ENCODE measurements around the gene AZU1. TPM values are rescaled to one million over a fixed set of nuclear protein-coding genes. Genes with fewer than 3 reads are reported as not detected.
"Not testable (repeated sequence)": the region's sequence is repeated elsewhere in the genome, so short reads cannot be mapped to it uniquely, and the experiment has no call there.

The AZU1 gene
- total and polyA plus RNA-seq, 9 donors = 0.18 to 6.5 (median 2.2) TPM

GRCh38 chr19:831407-832369 is 4.1 kb downstream of the AZU1 start:
- peaks cover 46% of the 10 kb centered on the region for H3K27me3 ChIP-seq (ENCODE audit: control insufficient read depth, insufficient read depth, low read length)
- no peaks in the 10 kb centered on the region for H3K36me3 ChIP-seq (ENCODE audit: control insufficient read depth, insufficient read depth, low read length)
- no peak overlapping the region for H3K4me3 ChIP-seq (ENCODE audit: low read length)
- H3K27ac ChIP-seq (ENCODE audit: low read length) = no peak overlapping the region
- no peaks in the 10 kb centered on the region for H3K4me1 ChIP-seq (ENCODE audit: control insufficient read depth, insufficient read depth, low read length)
- DNase-seq = no peak
- WGBS (ENCODE audit: insufficient coverage) = 46% methylated on average over 22 of the region's 38 CpGs
- no peaks in the 10 kb centered on the region for H3K9me3 ChIP-seq (replicated peaks; ENCODE audit: control insufficient read depth, low read depth, low read length)

DNA sequence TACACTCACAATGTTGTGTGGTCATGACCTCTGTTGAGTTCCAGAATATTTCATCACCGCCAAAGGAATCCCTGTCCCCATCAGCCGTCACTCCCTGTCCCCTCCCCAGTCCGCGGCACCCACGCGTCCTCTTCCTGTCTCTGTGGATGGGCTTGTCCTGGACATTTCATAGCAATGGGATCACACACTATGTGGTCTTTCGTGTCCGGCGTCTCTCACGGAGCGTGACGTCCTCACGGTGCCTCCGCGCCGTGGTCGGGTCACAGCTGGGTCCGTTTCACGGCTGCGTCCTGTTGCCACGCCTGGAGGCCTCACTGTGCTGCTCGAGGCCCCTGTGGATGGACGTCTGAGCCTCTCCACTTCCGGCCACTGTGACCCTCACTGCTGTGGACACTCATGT is 6.6 kb downstream of the AZU1 start:
- H3K4me1 ChIP-seq (ENCODE audit: control insufficient read depth, insufficient read depth, low read length) = peaks cover 3% of the 10 kb centered on the region
- no peak for DNase-seq
- no peaks in the 10 kb centered on the region for H3K36me3 ChIP-seq (ENCODE audit: control insufficient read depth, insufficient read depth, low read length)
- WGBS (ENCODE audit: insufficient coverage) = 58% methylated on average over 19 of the region's 24 CpGs
- no peaks in the 10 kb centered on the region for H3K9me3 ChIP-seq (replicated peaks; ENCODE audit: control insufficient read depth, low read depth, low read length)
- no peak overlapping the region for H3K27ac ChIP-seq (ENCODE audit: low read length)
- H3K27me3 ChIP-seq (ENCODE audit: control insufficient read depth, insufficient read depth, low read length) = peaks cover 58% of the 10 kb centered on the region
- no peak overlapping the region for H3K4me3 ChIP-seq (ENCODE audit: low read length)

GRCh38 chr19:835210-835810 is 7.7 kb downstream of the AZU1 start:
- WGBS (ENCODE audit: insufficient coverage) = 54% methylated on average over 29 of the region's 36 CpGs
- Histone ChIP-seq H3K36me3 (ENCODE audit: control insufficient read depth, insufficient read depth, low read length) (no peaks in the 10 kb centered on the region), H3K27ac (ENCODE audit: low read length) (no peak overlapping the region), H3K9me3 (replicated peaks; ENCODE audit: control insufficient read depth, low read depth, low read length) (no peaks in the 10 kb centered on the region), H3K27me3 (ENCODE audit: control insufficient read depth, insufficient read depth, low read length) (peaks cover 57% of the 10 kb centered on the region), H3K4me3 (ENCODE audit: low read length) (no peak overlapping the region), H3K4me1 (ENCODE audit: control insufficient read depth, insufficient read depth, low read length) (peaks cover 8% of the 10 kb centered on the region)
- DNase-seq = peak; percentile 24

DNA sequence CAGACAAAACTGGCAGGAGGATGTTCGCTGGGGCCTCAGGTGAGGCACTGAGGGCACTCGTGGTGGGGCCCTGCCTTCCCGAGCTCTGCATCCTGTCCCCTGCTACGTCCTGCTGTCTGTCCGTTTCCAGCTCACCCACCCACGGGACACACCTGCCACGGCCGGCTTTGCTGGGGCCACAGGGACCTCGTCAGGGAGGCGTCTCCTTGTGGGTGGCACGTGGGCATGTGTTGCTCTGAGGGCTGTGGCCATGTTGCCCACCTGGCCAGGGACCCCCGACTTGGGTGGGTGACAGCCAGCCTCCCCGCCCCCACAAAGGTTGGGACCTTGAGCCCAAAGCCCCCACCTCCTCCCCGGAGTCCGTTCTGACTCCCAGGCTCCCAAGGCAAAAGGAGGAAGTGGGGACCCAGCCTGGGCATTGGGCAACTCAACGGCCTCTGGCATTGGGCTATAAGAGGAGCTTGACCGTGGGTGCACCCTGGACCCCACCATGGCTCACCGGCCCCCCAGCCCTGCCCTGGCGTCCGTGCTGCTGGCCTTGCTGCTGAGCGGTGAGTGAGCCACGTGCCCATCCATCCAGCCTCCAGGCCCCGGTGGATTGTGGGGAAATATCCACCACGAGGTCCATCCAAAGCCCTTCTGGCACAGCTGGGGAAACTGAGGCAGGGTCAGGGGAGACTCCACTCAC is 13.0 kb downstream of the AZU1 start, which contains the start of gene PRTN3:
TSS of gene PRTN3 (plus strand) at position 481 of the 688 bp plus-strand sequence. CDS start at position 491, 10 bp downstream.
- no peak for DNase-seq
- Histone ChIP-seq H3K27me3 (ENCODE audit: control insufficient read depth, insufficient read depth, low read length) (peaks cover 61% of the 10 kb centered on the region), H3K27ac (ENCODE audit: low read length) (no peak within 1 kb of the TSS), H3K36me3 (ENCODE audit: control insufficient read depth, insufficient read depth, low read length) (no peaks in the 10 kb centered on the region), H3K4me3 (ENCODE audit: low read length) (no peak within 1 kb of the TSS), H3K9me3 (replicated peaks; ENCODE audit: control insufficient read depth, low read depth, low read length) (no peaks in the 10 kb centered on the region), H3K4me1 (ENCODE audit: control insufficient read depth, insufficient read depth, low read length) (peaks cover 15% of the 10 kb centered on the region)
- WGBS (ENCODE audit: insufficient coverage) = 54% methylated on average over 19 of the region's 24 CpGs

DNA sequence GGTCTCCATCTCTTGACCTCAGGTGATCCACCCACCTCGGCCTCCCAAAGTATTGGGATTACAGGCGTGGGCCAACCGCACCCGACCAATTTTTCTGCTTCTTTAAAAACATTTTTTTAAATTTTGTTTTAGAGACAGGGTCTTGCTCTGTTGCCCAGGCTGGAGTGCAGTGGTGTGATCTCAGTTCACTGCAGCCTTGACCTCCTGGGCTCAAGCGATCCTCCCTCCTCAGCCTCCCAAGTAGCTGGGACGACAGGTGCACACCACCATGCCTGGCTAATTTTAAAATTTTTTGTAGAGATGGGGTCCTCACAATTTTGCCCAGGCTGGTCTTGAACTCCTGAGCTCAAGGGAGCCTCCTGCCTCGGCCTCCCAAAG is 15.2 kb downstream of the AZU1 start:
- WGBS (ENCODE audit: insufficient coverage) = 62% methylated on average over 1 of the region's 7 CpGs
- not testable (repeated sequence) for H3K9me3 ChIP-seq (replicated peaks; ENCODE audit: control insufficient read depth, low read depth, low read length); DNase-seq; H3K4me3 ChIP-seq (ENCODE audit: low read length); H3K36me3 ChIP-seq (ENCODE audit: control insufficient read depth, insufficient read depth, low read length); H3K27ac ChIP-seq (ENCODE audit: low read length)
- peaks cover 19% of the 10 kb centered on the region for H3K4me1 ChIP-seq (ENCODE audit: control insufficient read depth, insufficient read depth, low read length)
- peaks cover 67% of the 10 kb centered on the region for H3K27me3 ChIP-seq (ENCODE audit: control insufficient read depth, insufficient read depth, low read length)

- DNase-seq = peak; percentile 10
- Histone ChIP-seq H3K4me3 (ENCODE audit: low read length) (no peak overlapping the region), H3K27me3 (ENCODE audit: control insufficient read depth, insufficient read depth, low read length) (peaks cover 70% of the 10 kb centered on the region), H3K27ac (ENCODE audit: low read length) (no peak overlapping the region), H3K9me3 (replicated peaks; ENCODE audit: control insufficient read depth, low read depth, low read length) (no peaks in the 10 kb centered on the region), H3K4me1 (ENCODE audit: control insufficient read depth, insufficient read depth, low read length) (peaks cover 25% of the 10 kb centered on the region), H3K36me3 (ENCODE audit: control insufficient read depth, insufficient read depth, low read length) (no peaks in the 10 kb centered on the region)
- 3% methylated on average over 46 of the region's 46 CpGs for WGBS (ENCODE audit: insufficient coverage)
Observed at GRCh38 chr19:843180-843835, 15.7 kb downstream of the AZU1 start.

- peak; percentile 5 for DNase-seq
- H3K27ac ChIP-seq (ENCODE audit: low read length) = no peak overlapping the region
- peaks cover 25% of the 10 kb centered on the region for H3K4me1 ChIP-seq (ENCODE audit: control insufficient read depth, insufficient read depth, low read length)
- no peaks in the 10 kb centered on the region for H3K36me3 ChIP-seq (ENCODE audit: control insufficient read depth, insufficient read depth, low read length)
- H3K27me3 ChIP-seq (ENCODE audit: control insufficient read depth, insufficient read depth, low read length) = peaks cover 73% of the 10 kb centered on the region
- 13% methylated on average over 39 of the region's 70 CpGs for WGBS (ENCODE audit: insufficient coverage)
- no peak overlapping the region for H3K4me3 ChIP-seq (ENCODE audit: low read length)
- H3K9me3 ChIP-seq (replicated peaks; ENCODE audit: control insufficient read depth, low read depth, low read length) = no peaks in the 10 kb centered on the region
Observed at GRCh38 chr19:843836-844545, 16.4 kb downstream of the AZU1 start.

- H3K36me3 ChIP-seq (ENCODE audit: control insufficient read depth, insufficient read depth, low read length) = no peaks in the 10 kb centered on the region
- no peak overlapping the region for H3K4me3 ChIP-seq (ENCODE audit: low read length)
- 42% methylated on average over 4 of the region's 11 CpGs for WGBS (ENCODE audit: insufficient coverage)
- no peaks in the 10 kb centered on the region for H3K9me3 ChIP-seq (replicated peaks; ENCODE audit: control insufficient read depth, low read depth, low read length)
- H3K27ac ChIP-seq (ENCODE audit: low read length) = no peak overlapping the region
- H3K4me1 ChIP-seq (ENCODE audit: control insufficient read depth, insufficient read depth, low read length) = peaks cover 21% of the 10 kb centered on the region
- H3K27me3 ChIP-seq (ENCODE audit: control insufficient read depth, insufficient read depth, low read length) = peaks cover 72% of the 10 kb centered on the region
- DNase-seq = no peak
Observed at GRCh38 chr19:844546-844971, 16.9 kb downstream of the AZU1 start.

DNA sequence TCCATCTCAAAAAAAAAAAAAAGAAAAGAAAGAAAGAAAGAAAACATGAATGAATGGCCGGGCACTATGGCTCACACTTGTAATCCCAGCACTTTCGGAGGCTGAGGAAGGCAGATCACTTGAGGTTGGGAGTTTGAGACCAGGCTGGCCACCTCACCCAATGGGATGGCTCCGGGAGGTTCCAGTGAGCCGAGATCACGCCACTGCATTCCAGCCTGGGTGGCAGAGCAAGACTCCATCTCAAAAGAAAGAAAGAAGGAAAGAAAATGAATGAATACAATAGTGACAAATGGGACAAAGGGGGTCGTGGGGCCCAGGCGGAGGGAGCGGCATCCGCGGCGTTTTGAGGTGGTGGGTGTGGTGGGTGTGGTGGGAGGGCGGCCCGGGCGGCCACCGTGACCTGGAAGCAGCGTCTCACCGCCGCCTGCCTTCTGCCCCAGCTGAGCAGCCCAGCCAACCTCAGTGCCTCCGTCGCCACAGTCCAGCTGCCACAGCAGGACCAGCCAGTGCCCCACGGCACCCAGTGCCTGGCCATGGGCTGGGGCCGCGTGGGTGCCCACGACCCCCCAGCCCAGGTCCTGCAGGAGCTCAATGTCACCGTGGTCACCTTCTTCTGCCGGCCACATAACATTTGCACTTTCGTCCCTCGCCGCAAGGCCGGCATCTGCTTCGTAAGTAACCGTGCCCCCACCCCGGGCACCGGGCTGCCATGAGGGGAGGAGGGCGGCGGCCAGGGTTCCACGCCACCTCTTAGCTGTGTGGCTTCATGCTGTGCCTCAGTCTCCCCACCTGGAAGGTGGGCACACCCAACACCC is 18.3 kb downstream of the AZU1 start:
- H3K36me3 ChIP-seq (ENCODE audit: control insufficient read depth, insufficient read depth, low read length) = no peaks in the 10 kb centered on the region
- no peak overlapping the region for H3K4me3 ChIP-seq (ENCODE audit: low read length)

More for the DNA sequence above, 18.3 kb downstream of the AZU1 start:
- Histone ChIP-seq H3K4me1 (ENCODE audit: control insufficient read depth, insufficient read depth, low read length) (peaks cover 27% of the 10 kb centered on the region), H3K9me3 (replicated peaks; ENCODE audit: control insufficient read depth, low read depth, low read length) (no peaks in the 10 kb centered on the region), H3K27ac (ENCODE audit: low read length) (no peak overlapping the region), H3K27me3 (ENCODE audit: control insufficient read depth, insufficient read depth, low read length) (peaks cover 70% of the 10 kb centered on the region)
- DNase-seq = peak; percentile 3
- 71% methylated on average over 32 of the region's 37 CpGs for WGBS (ENCODE audit: insufficient coverage)
